Measurements from ENCODE around the gene CST7.

DNA sequence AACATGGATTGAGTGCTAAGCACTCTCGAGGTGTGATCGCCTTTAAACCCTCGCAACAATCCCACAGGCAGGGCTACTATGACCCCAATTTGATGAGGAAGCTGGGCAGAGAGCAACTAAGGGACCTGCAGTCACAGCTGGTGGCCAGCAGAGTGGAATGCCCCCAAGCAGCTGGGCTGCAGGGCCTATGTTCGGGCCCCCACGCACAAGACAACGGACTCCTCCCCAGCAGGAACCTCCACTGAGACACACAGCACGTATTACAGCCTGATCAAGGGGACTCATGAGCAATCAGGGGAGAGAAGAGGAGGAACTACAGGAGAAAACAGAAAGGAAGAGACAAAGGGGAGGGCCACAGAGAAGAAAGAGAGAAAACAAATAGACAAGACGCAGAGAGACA is 21.7 kb downstream of the CST7 start:
- TF ChIP-seq, protein P1, sequence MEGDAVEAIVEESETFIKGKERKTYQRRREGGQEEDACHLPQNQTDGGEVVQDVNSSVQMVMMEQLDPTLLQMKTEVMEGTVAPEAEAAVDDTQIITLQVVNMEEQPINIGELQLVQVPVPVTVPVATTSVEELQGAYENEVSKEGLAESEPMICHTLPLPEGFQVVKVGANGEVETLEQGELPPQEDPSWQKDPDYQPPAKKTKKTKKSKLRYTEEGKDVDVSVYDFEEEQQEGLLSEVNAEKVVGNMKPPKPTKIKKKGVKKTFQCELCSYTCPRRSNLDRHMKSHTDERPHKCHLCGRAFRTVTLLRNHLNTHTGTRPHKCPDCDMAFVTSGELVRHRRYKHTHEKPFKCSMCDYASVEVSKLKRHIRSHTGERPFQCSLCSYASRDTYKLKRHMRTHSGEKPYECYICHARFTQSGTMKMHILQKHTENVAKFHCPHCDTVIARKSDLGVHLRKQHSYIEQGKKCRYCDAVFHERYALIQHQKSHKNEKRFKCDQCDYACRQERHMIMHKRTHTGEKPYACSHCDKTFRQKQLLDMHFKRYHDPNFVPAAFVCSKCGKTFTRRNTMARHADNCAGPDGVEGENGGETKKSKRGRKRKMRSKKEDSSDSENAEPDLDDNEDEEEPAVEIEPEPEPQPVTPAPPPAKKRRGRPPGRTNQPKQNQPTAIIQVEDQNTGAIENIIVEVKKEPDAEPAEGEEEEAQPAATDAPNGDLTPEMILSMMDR (IDR thresholded peaks at IDR 0.05; ENCODE audit: insufficient read depth, low read depth, low read length) = no peak
- TF ChIP-seq EZH2 (IDR thresholded peaks at IDR 0.05; ENCODE audit: insufficient read depth, low read length) = no peak
